Measurements from ENCODE around the gene WAPL.

DNA sequence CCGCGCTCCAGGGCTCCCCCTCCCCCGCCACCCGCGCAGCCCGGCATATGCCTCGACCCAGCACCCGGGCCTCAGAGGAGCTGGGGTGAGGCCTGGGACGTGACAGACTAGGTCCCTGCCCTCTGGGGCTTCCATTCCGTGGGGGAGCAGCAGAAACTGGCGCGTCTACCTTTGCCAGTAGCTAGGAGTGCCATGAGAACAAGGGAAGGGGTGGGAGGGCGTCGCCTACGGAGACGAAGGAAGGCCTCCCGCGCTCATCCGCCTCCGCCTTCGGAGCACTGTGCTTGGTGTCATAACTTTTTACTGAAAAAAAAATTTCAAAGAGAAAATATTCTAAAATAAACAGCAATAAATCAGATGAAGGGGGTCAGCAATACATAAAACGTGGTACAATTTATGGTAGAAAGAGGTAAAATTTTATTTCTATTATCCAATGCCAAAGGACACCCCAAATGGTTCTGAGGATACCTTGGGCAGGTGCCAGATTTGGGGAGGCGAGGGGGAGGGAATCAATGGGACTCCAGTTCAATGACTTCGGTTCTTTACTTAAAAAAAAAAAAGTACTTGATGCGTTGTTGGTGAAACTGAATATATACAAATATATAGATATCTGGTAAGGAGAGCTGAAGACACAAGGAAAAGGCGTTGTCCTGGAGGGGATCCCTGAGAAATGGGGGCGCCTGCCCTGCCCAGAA, 119.9 kb downstream of the WAPL start:
- TF ChIP-seq, protein P1, sequence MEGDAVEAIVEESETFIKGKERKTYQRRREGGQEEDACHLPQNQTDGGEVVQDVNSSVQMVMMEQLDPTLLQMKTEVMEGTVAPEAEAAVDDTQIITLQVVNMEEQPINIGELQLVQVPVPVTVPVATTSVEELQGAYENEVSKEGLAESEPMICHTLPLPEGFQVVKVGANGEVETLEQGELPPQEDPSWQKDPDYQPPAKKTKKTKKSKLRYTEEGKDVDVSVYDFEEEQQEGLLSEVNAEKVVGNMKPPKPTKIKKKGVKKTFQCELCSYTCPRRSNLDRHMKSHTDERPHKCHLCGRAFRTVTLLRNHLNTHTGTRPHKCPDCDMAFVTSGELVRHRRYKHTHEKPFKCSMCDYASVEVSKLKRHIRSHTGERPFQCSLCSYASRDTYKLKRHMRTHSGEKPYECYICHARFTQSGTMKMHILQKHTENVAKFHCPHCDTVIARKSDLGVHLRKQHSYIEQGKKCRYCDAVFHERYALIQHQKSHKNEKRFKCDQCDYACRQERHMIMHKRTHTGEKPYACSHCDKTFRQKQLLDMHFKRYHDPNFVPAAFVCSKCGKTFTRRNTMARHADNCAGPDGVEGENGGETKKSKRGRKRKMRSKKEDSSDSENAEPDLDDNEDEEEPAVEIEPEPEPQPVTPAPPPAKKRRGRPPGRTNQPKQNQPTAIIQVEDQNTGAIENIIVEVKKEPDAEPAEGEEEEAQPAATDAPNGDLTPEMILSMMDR (conservative IDR thresholded peaks at IDR 0.05; ENCODE audit: low read depth, low read length), result no peak
- peak; percentile 23 for TF ChIP-seq EZH2 (IDR thresholded peaks at IDR 0.05; ENCODE audit: borderline replicate concordance, low read depth, low read length, poor library complexity, severe bottlenecking)
